Globus pallidus (tissue), 1 donor: Measurements from ENCODE around the gene IRF3.

Experiments
- DNase-seq: peaks from one replicate; pipeline ENCODE4 v3.0.0-alpha.2; 2015; ENCODE audit warnings: low spot score

IRF3 gene, protein sequence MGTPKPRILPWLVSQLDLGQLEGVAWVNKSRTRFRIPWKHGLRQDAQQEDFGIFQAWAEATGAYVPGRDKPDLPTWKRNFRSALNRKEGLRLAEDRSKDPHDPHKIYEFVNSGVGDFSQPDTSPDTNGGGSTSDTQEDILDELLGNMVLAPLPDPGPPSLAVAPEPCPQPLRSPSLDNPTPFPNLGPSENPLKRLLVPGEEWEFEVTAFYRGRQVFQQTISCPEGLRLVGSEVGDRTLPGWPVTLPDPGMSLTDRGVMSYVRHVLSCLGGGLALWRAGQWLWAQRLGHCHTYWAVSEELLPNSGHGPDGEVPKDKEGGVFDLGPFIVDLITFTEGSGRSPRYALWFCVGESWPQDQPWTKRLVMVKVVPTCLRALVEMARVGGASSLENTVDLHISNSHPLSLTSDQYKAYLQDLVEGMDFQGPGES

DNA sequence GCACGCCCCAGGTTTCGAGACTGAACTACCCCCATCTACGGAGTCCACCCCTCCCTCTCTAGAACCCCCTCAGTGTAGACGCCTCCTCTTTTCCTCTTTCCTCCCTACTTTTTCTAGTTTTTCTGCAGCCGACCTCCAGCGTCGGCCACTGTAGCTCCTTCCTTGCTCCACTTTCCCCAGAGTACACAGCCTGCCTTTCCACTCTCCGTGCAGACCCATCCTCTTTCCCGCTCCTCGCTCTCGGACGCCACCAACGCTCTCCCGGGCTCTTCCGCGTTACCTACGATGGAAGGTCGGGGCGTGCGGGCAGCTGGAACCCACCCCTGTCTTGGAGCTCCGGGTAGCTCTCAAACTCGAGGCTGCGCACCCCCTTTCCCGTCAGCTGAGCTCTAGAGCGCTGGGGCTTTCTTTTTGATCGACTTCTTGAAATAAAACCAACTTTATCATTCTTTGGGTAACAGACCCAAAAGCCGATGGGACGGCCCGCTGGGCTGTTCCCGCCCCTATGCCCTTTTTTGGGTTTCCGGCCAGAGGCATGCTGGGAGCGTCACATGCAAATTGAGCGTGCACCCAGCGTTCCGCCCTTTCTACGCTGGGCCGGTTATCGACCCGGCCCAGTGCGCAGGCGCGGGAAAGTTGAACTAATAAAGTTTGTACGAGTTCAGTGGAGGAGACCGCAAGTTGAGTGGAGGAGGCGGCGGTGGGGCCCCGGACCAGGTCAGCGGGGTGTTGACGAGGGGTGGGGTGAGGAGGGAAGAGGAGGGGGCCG, at the start of gene IRF3, which contains the start of gene BCL2L12:
Gene IRF3, minus strand, starts transcription at position 507 of the 769 bp plus-strand sequence. CDS start 1,019 bp downstream, outside the sequence.
Gene BCL2L12, plus strand, starts transcription at position 583 of the 769 bp plus-strand sequence. CDS start 760 bp downstream, outside the sequence.
- peak; percentile 93 for DNase-seq

DNA sequence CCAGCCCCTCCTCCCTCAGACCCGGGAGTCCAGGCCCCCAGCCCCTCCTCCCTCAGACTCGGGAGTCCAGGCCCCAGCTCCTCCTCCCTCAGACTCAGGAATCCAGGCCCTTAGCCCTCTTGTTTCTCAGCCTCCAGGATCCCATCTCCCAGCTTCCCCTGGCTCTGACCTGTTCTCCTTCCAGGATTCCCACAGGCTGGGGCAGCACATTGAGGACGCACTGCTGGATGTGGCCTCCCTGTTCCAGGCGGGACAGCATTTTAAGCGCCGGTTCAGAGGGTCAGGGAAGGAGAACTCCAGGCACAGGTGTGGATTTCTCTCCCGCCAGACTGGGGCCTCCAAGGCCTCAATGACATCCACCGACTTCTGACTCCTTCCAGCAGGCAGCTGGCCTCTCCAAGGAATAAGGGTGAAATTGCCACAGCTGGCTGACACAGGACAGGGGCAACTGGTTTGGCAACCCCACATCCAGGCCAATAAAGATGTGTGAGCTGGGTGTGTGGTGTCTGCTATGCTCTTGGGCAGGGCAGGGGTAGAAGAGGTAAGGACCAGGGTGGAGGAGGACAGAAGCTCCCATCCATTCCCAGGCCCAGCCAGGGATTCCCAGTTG, 47.7 kb upstream of the IRF3 start:
- no peak for DNase-seq

DNA sequence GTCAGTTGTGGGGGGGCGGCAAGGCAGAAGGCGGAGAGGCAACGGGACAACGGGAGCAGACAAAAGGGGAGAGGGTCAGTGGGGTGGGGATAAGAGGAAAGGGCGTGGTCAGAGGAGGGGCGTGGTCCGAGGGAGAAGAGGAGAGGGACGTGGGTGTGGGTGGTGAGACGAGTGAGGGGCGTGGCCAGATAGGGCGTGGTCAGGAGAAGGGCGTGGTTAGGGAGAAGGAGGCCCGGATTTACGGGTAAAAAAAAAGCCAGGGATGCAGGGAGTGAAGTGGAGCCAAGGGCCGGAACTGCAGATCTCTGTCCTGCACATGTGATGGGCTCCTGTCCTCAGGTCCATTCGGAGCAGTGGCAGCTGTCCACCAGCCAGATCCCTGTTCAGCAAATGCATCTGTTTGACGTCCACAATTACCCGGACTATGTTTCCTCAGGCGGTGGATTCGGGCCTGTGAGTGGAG, 46.8 kb upstream of the IRF3 start:
- DNase-seq, result no peak

DNA sequence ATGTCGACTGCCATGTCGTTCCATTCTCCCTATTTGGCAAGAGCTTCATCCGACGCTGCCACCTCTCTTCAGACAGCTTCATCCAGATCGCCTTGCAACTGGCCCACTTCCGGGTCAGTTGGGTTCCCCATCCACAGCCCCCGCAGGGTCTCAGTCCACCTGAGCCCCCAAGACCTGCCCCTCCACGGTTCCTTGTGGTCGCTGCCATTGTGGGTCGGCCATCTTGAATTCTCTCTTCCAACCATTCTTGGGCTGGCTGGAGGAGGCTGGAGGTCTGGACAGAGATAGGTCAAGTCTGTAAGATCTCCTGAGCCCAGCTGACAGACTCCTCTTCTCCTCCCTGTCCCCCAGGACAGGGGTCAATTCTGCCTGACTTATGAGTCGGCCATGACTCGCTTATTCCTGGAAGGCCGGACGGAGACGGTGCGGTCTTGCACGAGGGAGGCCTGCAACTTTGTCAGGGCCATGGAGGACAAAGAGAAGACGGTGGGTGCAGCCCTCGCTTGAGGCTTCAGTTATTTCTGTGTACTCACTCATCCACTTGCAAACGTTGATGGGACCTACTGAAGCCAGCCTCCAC, 44.8 kb upstream of the IRF3 start:
- DNase-seq, result no peak

DNA sequence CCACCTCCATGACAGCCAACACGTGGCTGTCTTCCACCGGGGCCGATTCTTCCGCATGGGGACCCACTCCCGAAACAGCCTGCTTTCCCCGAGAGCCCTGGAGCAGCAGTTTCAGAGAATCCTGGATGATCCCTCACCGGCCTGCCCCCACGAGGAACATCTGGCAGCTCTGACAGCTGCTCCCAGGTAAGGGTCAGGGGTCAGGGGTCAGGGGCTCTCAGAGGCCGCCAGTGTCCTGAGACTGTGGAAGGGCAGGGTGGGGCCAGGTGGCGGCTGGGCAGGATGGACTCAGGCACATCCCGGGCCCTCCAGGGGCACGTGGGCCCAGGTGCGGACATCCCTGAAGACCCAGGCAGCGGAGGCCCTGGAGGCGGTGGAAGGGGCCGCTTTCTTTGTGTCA, 40.3 kb upstream of the IRF3 start:
- no peak for DNase-seq

DNA sequence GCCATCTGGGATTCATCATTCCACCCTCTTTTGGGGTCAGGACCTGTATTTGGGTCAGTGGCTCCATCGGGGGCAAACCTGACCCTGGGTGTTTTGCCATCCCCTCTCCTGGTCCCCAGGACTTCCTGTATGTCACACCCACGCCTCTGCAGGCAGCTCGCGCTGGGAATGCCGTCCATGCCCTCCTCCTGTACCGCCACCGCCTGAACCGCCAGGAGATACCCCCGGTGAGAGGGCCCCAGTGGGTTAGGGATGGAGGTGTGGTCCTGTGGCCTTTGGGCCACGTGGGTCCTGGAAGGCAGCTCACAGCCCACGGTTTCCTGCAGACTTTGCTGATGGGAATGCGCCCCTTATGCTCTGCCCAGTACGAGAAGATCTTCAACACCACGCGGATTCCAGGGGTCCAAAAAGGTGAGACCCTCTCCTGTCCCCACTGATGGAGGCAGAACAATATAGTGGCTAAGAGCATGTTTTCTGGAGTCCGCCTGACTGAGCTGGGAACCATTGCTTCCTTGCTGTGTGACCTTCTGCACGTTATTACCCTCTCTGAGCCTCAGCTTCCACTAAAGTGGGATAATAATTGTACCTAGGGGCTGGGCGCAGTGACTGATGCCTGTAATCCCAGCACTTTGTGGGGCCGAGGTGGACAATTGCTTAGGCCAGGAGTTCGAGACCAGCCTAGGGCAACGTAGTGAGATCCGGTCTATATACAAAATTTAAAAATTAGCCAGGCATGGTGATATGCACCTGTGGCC, 39.4 kb upstream of the IRF3 start:
- DNase-seq, result no peak

DNA sequence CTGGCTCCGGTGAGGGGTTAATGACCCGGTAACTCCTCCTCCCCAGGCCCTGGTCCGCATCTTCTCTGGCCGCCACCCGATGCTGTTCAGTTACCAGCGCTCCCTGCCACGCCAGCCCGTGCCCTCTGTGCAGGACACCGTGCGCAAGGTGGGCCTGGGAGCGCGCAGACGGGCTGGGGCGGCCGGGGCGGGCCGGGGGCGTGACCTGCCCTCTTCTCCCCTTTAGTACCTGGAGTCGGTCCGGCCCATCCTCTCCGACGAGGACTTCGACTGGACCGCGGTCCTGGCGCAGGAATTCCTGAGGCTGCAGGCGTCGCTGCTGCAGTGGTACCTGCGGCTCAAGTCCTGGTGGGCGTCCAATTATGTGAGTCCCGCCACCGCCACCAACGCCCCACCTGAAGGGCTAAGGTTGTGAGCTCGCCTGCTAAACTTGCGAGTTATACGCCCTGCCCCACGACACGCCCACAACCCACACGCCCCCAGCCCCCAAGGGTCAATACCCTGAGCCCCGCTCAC, 35.7 kb upstream of the IRF3 start:
- no peak for DNase-seq

DNA sequence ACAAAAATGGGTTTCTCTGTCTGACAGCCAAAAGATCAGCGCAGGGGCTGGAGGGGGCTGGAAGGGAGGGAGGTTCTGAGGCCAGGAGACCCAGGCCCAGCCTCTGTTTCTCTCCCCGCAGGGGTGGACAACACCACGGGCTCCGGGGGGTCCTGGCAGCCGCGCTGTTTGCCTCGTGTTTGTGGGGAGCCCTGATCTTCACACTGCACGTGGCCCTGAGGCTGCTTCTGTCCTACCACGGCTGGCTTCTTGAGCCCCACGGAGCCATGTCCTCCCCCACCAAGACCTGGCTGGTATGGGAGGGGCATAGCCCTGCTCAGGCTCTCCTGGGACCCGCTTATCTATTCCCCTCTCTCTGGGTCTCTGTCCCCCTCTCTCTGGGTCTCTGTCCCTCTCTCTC, 34.9 kb upstream of the IRF3 start:
- DNase-seq, result no peak

DNA sequence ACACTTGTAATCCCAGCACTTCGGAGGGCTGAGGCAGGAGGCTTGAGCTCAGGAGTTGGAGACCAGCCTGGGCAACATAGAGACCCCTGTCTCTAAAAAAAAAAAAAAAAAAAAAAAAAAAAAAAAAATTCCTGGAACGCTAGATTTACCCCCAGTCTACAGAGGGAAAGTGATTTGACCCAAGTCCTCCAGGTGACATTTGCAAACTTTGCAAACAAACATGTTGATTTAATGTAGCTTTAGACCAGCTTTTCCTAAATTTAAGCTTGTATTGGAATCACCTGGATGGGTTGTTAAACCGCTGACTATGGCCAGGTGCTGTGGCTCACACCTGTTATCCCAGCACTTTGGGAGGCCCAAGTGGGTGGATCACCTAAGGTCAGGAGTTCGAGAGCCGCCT, 33.7 kb upstream of the IRF3 start:
- DNase-seq, result no peak

DNA sequence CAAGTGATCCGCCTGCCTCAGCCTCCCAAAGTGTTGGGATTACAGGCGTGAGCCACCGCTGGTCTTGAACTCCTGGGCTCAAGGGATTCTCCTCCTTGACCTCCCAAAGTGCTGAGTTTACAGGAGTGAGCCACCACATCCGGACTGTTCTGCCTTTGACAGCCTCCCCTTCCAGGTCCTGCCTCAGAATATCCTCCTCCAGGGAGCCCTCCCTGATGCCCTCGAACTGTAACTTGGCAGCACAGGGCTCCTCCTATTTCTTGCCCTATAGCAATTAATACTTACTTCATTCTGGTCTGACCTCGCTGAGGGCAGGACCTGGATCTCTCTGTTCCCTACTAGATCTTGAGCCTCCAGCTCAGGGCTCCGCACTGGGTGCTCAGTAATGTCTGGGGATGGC, 31.2 kb upstream of the IRF3 start:
- DNase-seq, result no peak

DNA sequence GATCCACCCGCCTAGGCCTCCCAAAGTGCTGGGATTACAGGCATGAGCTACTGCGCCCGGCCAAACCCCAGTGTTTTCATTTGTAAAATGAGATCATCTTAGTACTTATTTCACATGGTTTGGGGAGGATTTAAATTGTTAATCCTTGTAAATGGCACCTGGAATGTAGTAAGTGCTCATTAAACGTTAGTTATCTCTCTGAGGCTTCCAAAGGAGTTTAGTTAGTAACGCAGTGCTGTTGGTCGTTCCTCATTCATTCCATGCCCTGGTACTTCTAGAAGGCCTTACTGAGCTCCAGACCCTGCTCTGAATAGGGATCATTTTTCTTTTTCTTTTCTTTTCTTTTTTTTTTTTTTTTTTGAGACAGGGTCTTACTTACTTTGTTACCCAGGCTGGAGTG, 30.5 kb upstream of the IRF3 start:
- DNase-seq, result no peak

DNA sequence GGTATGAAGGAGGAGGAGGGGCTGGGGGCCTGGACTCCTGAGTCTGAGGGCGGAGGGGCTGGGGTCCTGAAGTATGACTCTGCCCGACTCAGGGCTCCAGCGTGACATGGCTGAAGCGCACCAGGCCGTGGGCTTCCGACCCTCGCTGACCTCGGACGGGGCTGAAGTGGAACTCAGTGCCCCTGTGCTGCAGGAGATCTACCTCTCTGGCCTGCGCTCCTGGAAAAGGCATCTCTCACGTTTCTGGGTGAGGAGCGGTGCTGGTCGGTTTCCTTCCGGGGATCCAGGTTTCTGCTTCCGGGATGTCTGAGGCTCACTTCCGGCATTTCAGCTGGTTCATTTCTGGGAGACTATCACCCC, 26.5 kb upstream of the IRF3 start:
- DNase-seq, result no peak

DNA sequence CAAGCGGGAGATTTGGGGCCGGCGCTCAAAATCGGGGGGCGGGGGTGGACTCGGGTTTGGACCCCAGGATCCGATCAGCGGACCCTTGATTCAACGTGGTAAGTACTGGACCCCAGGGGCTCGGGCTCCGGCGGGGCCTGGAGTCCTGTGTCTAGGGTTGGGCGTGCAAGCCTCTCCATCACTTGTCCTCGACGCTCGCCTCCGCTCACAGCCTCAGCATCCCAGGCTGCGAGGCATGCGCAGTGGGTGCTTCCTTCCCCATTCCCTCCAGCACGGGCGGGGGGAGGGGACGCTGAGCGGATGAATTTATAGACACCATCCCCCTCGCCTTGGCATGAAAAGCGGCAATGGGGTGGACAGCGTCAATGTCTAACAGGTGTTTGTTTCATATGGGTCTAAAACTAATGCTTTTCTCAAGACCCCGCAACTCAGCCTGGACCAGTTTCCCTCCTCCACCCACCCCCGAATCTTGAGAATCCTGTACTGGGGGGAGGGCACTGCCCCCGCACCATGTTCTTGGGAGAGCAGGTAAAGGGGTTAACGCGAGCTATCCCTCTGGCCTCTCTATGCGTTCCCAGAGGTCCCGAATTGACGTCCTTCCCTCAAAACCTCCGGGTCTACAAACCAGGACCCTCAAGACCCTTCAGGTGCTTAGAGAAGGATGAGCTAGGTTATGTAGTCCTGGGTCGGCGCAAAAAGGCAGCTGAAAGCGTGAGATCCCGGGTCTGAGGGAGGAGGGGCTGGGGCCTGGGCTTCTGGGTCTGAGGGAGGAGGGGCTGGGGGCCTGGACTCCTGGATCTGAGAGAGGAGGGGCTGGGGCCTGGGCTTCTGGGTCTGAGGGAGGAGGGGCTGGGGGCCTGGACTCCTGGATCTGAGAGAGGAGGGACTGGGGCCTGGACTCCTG, 25.8 kb upstream of the IRF3 start:
- DNase-seq, result peak; percentile 78

DNA sequence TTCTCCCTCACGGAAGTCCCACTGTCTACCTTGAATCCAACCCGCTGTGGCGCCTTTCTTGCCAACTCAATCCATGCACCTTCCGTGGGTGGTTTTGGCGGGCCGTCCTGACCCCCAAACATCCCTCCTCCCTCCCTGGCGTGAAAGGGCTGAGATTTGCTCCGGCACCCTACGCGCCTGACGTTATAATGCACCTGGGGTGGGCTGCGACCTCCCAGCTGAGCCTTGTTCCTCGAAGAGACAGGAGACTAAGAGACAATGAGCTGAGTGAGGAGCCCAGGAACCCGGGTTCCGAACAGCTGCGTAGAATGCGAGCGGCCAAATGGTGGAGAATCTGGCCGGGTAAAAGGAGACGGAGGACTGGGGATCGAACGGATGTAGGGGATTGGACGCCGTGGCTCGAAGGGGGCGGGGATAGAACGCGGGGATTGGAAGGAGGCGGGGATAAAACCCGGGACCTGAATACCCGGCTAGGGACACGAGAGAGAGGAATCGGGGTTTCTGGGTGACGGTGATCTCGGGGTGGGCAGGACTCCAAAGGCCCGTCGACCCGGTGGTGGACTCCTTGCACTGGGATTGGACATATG, 25.1 kb upstream of the IRF3 start, which contains the start of gene CPT1C:
Gene CPT1C, plus strand, starts transcription at position 461 of the 587 bp plus-strand sequence. CDS start 1,137 bp downstream, outside the sequence.
- DNase-seq, result peak; percentile 87

DNA sequence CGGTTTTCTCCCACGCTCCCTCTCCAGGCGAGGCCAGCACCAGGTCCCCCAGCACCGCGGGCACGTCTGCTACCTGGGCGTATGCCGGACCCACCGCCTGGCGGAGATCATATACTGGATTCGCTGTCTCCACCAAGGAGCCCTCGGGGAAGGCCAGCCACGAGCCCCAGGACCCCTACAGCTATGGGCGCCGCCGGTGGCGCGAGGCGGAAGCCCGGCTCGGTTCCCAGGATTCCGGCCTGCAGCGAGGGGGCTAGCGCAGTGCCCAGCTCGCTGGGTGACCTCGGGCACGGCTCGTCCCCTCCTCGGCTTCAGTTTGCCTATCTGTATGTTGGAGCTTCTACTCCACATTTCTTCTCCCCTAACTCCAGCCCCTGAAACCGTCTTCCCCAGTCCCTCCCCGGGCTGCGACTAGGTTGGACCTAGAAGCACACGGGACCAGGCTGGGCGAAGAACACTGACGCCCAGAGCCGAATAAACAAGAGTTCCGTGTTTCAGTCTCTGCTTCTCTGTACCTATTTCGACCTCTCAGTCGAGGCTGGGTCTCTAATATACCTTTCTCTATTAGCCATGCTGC, 24.5 kb upstream of the IRF3 start:
- DNase-seq, result no peak

DNA sequence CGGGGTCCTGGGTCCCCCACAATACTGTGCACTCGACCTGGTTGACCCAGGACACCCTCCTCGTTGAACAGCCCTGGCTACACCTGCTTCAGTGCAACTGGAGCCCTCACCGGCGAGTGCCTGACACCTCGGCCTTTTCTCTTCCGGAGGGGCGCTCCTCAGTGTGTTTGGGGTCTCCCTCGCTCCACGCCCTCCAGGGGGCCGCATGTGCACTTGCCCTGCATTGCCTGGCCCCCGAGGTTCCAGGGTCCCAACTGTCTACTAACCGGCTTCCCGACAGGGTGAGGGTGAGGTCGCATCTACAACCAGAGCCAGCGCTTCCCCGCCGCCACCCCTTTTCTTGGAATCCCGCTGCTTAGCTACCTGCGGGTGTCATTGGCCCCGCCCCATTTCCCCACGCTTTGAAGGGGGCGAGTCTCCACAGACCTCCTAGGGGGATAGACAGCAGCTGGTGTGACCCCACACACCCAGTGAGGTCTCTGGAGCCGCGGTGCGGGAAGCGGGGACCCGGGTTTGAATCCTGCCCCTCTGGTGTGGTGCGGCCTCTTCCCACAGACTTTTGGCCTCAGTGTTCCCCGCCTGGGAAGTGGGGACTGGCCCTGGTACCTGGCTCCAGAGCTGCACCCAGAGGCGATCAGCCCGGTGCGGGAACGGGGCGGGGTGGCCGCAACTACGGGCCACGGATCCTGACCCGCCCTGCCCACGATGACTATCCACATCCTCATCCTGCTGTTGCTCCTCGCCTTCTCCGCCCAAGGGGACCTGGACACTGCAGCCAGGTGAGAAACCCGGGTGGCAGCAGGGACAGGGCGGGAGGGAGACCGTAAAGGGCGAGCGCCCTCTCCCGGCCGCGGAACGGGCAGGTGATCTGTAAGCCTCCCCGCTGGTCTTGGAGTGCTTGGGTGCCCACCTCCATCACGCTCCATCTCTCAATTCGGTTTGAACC, 23.7 kb upstream of the IRF3 start, which contains the start of gene ADM5:
Gene ADM5, plus strand, starts transcription at position 462 of the 946 bp plus-strand sequence. Its CDS starts 244 bp downstream, at position 706.
- DNase-seq, result no peak

DNA sequence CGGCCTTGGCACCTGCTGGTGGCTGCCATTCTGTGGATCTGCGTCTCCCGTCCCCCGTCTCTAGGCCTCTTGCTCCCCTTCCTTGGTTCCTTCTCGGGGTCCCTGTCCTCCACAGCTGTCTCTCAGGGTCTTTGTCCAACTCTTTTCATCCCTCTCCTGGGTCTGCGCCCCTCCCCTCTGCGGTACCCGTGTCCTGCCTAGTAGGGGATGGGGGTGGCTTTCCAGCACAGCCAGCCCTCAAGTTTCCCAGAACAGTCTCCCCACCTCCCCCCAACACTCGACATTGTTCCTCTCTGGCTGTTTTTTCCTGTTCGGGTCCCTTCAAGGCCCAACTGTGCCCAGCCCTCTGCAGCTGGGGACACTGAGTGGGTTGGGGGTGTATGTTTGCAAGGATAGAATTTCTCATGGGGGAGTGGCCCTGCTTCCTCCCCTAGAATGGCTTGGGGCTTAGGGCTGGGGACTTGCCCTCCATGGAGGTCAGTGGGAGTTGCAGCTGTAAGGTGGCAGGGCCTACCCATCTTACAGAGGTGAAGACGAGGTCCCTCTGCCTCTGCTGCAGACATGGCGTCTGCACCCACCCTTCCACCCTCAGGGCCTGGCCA, 23.0 kb upstream of the IRF3 start:
- no peak for DNase-seq
